ENCODE results near the gene PSMG4.

The PSMG4 gene

GRCh38 chr6:3237761-3238662, 20.7 kb upstream of the PSMG4 start:
- no peak overlapping the region for H3K27ac ChIP-seq (ENCODE audit: extremely low read depth, low read depth, low read length)
- ChIA-PET CTCF (interaction anchor here (0.7 to 6.1 kb wide), 4 partner anchors 12 to 106 kb away, joined by 3 to 72 read pairs (median 4); partner anchors contain the start of gene TUBB2A), POLR2A (interaction anchor here (0.8 kb wide), 2 partner anchors 10 kb away, joined by 3 read pairs; no protein-coding TSS in a partner anchor)
- peak; percentile 53 for TF ChIP-seq EGR2 (tag by site-specific recombination; IDR thresholded peaks at IDR 0.05; ENCODE audit: low read depth)
- peak; percentile 40; the same call in 1 of the 2 replicates for TF ChIP-seq ZFHX2 (tag by site-specific recombination; conservative IDR thresholded peaks at IDR 0.05)
- TF ChIP-seq, protein P1, sequence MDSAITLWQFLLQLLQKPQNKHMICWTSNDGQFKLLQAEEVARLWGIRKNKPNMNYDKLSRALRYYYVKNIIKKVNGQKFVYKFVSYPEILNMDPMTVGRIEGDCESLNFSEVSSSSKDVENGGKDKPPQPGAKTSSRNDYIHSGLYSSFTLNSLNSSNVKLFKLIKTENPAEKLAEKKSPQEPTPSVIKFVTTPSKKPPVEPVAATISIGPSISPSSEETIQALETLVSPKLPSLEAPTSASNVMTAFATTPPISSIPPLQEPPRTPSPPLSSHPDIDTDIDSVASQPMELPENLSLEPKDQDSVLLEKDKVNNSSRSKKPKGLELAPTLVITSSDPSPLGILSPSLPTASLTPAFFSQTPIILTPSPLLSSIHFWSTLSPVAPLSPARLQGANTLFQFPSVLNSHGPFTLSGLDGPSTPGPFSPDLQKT (IDR thresholded peaks at IDR 0.05; ENCODE audit: borderline replicate concordance, low read depth, low read length), result no peak
- H3K4me3 ChIP-seq (ENCODE audit: low read depth, low read length), result no peak overlapping the region
- H3K4me1 ChIP-seq (ENCODE audit: control insufficient read depth, insufficient read depth, low read length), result no peaks in the 10 kb centered on the region
- H3K36me3 ChIP-seq (ENCODE audit: control insufficient read depth in 2 of 2, insufficient read depth in 1 of 2, low read length in 2 of 2), result no peaks in the 10 kb centered on the region
- H3K9me3 ChIP-seq (ENCODE audit: control insufficient read depth, insufficient read depth, low read depth, low read length), result no peaks in the 10 kb centered on the region

DNA sequence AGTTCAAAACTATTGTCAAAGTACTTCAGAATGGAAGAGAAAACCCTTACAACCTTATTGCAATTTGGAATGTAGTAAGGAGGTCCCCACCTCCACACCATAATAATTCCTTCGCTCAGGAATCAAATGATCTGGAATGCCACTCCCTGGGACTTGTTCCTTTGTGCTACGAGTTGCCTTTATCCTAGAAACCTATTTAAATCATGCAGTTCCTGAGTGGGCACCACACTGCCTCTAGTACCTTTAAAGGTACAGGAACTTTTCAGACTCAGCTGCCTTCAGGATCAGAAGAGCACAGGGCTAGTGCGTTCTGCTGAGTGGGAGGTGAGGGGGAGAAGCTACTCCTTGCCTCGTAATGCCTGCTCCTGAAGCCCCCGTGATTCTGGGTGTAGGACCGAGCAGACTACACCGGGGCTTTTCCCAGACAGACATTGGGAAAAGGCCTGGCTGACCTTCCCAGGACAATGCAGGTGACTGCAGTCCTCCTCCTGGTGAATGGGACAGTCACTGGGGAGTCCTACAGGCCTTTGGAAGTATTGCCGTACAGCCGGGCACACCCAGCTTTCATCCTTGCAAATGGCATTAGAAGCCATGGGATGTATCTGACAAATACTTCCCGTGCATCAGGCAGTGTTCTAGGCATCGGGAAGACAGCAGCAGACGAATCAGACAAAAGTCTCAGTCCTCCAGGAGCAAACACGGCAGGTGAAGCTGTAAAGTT, 19.5 kb upstream of the PSMG4 start:
- Histone ChIP-seq H3K4me1 (ENCODE audit: control insufficient read depth, insufficient read depth, low read length) (no peaks in the 10 kb centered on the region), H3K4me3 (ENCODE audit: low read depth, low read length) (no peak overlapping the region), H3K36me3 (ENCODE audit: control insufficient read depth in 2 of 2, insufficient read depth in 1 of 2, low read length in 2 of 2) (no peaks in the 10 kb centered on the region), H3K27ac (ENCODE audit: extremely low read depth, low read depth, low read length) (no peak overlapping the region), H3K9me3 (ENCODE audit: control insufficient read depth, insufficient read depth, low read depth, low read length) (no peaks in the 10 kb centered on the region)
- POLR2A ChIA-PET, result interaction anchor here (1.5 kb wide), 2 partner anchors 8 to 13 kb away, joined by 4 to 6 read pairs; no protein-coding TSS in a partner anchor
- TF ChIP-seq ZNF10 (tag by site-specific recombination; IDR thresholded peaks at IDR 0.05) (no peak), ZFHX2 (tag by site-specific recombination; conservative IDR thresholded peaks at IDR 0.05) (0 out of 2 replicates have a peak, but pooled peaks have one; percentile 12), ZNF157 (tag by site-specific recombination; IDR thresholded peaks at IDR 0.05) (peak; percentile 70)
- CTCF ChIA-PET, result interaction anchor here (0.5 to 6.1 kb wide), 5 partner anchors 10 to 1220 kb away, joined by 3 to 72 read pairs (median 3); no protein-coding TSS in a partner anchor

- TF ChIP-seq ZNF747 (tag by site-specific recombination; IDR thresholded peaks at IDR 0.05) (no peak), ZNF621 (tag by site-specific recombination; IDR thresholded peaks at IDR 0.05) (no peak), KLF10 (tag by site-specific recombination; IDR thresholded peaks at IDR 0.05) (no peak), ZNF23 (tag by site-specific recombination; IDR thresholded peaks at IDR 0.05; ENCODE audit: borderline replicate concordance) (no peak), ZNF221 (tag by site-specific recombination; IDR thresholded peaks at IDR 0.05; ENCODE audit: borderline replicate concordance) (no peak), ZNF184 (tag by site-specific recombination; IDR thresholded peaks at IDR 0.05) (no peak), SALL2 (tag by site-specific recombination; IDR thresholded peaks at IDR 0.05; ENCODE audit: borderline replicate concordance) (no peak), ZSCAN30 (tag by site-specific recombination; IDR thresholded peaks at IDR 0.05) (no peak), ZSCAN16 (tag by site-specific recombination; IDR thresholded peaks at IDR 0.05) (no peak), ZFP41 (tag by site-specific recombination; IDR thresholded peaks at IDR 0.05; ENCODE audit: borderline replicate concordance) (no peak), ZNF155 (tag by site-specific recombination; IDR thresholded peaks at IDR 0.05) (no peak), ZNF133 (tag by site-specific recombination; IDR thresholded peaks at IDR 0.05) (no peak), ZFP69B (tag by site-specific recombination; IDR thresholded peaks at IDR 0.05) (no peak), ZBTB11 (tag by site-specific recombination; conservative IDR thresholded peaks at IDR 0.05; ENCODE audit: low read depth) (no peak), ZNF776 (tag by site-specific recombination; IDR thresholded peaks at IDR 0.05; ENCODE audit: borderline replicate concordance) (no peak)
- TF ChIP-seq, protein P2, sequence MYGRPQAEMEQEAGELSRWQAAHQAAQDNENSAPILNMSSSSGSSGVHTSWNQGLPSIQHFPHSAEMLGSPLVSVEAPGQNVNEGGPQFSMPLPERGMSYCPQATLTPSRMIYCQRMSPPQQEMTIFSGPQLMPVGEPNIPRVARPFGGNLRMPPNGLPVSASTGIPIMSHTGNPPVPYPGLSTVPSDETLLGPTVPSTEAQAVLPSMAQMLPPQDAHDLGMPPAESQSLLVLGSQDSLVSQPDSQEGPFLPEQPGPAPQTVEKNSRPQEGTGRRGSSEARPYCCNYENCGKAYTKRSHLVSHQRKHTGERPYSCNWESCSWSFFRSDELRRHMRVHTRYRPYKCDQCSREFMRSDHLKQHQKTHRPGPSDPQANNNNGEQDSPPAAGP (tag by site-specific recombination; IDR thresholded peaks at IDR 0.05), result no peak
- H3K27ac ChIP-seq (ENCODE audit: extremely low read depth, low read depth, low read length), result no peak overlapping the region
- no peak overlapping the region for H3K4me3 ChIP-seq (ENCODE audit: low read depth, low read length)
- no peaks in the 10 kb centered on the region for H3K9me3 ChIP-seq (ENCODE audit: control insufficient read depth, insufficient read depth, low read depth, low read length)
- no peaks in the 10 kb centered on the region for H3K4me1 ChIP-seq (ENCODE audit: control insufficient read depth, insufficient read depth, low read length)
- POLR2A ChIA-PET, result interaction anchor here (0.7 to 1.5 kb wide), 4 partner anchors 10 to 78 kb away, joined by 3 to 6 read pairs (median 4); no protein-coding TSS in a partner anchor
- no peaks in the 10 kb centered on the region for H3K36me3 ChIP-seq (ENCODE audit: control insufficient read depth in 2 of 2, insufficient read depth in 1 of 2, low read length in 2 of 2)
- CTCF ChIA-PET, result interaction anchor here (0.6 to 6.1 kb wide), 4 partner anchors 9 to 240 kb away, joined by 3 to 72 read pairs (median 4); no protein-coding TSS in a partner anchor
These were observed 18.2 kb upstream of the PSMG4 start for GRCh38 chr6:3240595-3240994.

All from HEK293 (cell line).